ENCODE data around the gene TUBG2. TPM values are rescaled to one million over a fixed set of nuclear protein-coding genes. Genes with fewer than 3 reads are reported as not detected.
"Not testable (repeated sequence)": the region's sequence is repeated elsewhere in the genome, so short reads cannot be mapped to it uniquely, and the experiment has no call there.

The TUBG2 gene
- polyA plus RNA-seq, 1 donor: 16.2 TPM

- DNase-seq: peak; percentile 53 to 54
- WGBS (ENCODE audit: insufficient coverage, low lambda C conversion rate): 8% methylated on average over 2 of the region's 42 CpGs
- peak overlapping the region; percentile 26 for H3K4me3 ChIP-seq (ENCODE audit: low read length)
- H3K27ac ChIP-seq (ENCODE audit: low read length): peak overlapping the region; percentile 36
- no peaks in the 10 kb centered on the region for H3K36me3 ChIP-seq (ENCODE audit: control insufficient read depth, insufficient read depth, low read length)
- peaks cover 5% of the 10 kb centered on the region for H3K4me1 ChIP-seq (ENCODE audit: control insufficient read depth, insufficient read depth, low read length)
- peaks cover 5% of the 10 kb centered on the region for H3K27me3 ChIP-seq (ENCODE audit: control insufficient read depth, insufficient read depth, low read length)
- no peaks in the 10 kb centered on the region for H3K9me3 ChIP-seq (ENCODE audit: control insufficient read depth, low read depth, low read length)
Observed at GRCh38 chr17:42653179-42654124, 5.6 kb upstream of the TUBG2 start.

DNA sequence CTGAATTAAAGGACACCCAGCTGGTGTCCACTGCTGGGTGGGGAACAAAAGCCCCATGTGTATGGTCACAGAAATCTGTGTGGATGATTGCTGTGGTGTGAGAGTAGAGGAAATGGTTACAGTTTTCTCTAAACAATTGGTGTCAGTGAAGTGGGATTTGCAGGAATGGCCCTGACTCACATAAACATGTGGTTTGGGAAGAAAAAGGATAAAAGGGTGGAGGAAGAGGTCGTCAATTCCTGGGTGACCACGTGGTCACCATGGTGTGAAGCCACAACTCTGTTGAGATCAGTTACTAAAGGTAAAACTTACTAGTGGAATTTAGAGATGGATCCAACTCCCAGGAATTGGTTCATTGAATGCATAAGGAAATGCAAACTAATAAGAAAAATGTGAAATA is 3.6 kb upstream of the TUBG2 start:
- Histone ChIP-seq H3K4me3 (ENCODE audit: low read length) (no peak overlapping the region), H3K27ac (ENCODE audit: low read length) (no peak overlapping the region), H3K9me3 (ENCODE audit: control insufficient read depth, low read depth, low read length) (no peaks in the 10 kb centered on the region), H3K4me1 (ENCODE audit: control insufficient read depth, insufficient read depth, low read length) (peaks cover 15% of the 10 kb centered on the region), H3K36me3 (ENCODE audit: control insufficient read depth, insufficient read depth, low read length) (no peaks in the 10 kb centered on the region), H3K27me3 (ENCODE audit: control insufficient read depth, insufficient read depth, low read length) (peaks cover 5% of the 10 kb centered on the region)
- DNase-seq: no peak
- WGBS (ENCODE audit: insufficient coverage, low lambda C conversion rate): no CpG with 5 or more reads among the region's 2 CpGs

GRCh38 chr17:42657824-42658588 is 1.1 kb upstream of the TUBG2 start:
- Histone ChIP-seq H3K36me3 (ENCODE audit: control insufficient read depth, insufficient read depth, low read length) (peaks cover 3% of the 10 kb centered on the region), H3K27me3 (ENCODE audit: control insufficient read depth, insufficient read depth, low read length) (peaks cover 5% of the 10 kb centered on the region), H3K27ac (ENCODE audit: low read length) (no peak overlapping the region), H3K4me3 (ENCODE audit: low read length) (no peak overlapping the region), H3K9me3 (ENCODE audit: control insufficient read depth, low read depth, low read length) (no peaks in the 10 kb centered on the region), H3K4me1 (ENCODE audit: control insufficient read depth, insufficient read depth, low read length) (peaks cover 18% of the 10 kb centered on the region)
- DNase-seq: no peak
- 100% methylated on average over 1 of the region's 9 CpGs for WGBS (ENCODE audit: insufficient coverage, low lambda C conversion rate)

DNA sequence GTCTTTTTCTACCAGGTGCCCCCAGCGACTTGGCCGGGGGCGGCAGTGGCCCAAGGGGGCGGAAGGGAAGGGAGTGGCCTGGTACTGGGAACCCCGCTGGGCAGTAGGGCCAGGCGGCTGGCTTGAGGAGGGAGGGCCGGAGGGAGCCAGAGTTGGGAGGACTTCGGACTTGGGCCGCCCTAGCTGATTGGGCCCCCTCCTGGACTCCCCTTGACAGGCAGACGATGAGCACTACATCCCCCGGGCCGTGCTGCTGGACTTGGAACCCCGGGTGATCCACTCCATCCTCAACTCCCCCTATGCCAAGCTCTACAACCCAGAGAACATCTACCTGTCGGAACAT is 819 bp downstream of the TUBG2 start:
- H3K9me3 ChIP-seq (ENCODE audit: control insufficient read depth, low read depth, low read length); DNase-seq; H3K4me3 ChIP-seq (ENCODE audit: low read length); H3K27me3 ChIP-seq (ENCODE audit: control insufficient read depth, insufficient read depth, low read length); H3K36me3 ChIP-seq (ENCODE audit: control insufficient read depth, insufficient read depth, low read length): not testable (repeated sequence)
- Histone ChIP-seq H3K4me1 (ENCODE audit: control insufficient read depth, insufficient read depth, low read length) (peaks cover 13% of the 10 kb centered on the region), H3K27ac (ENCODE audit: low read length) (peak overlapping the region; percentile 23)
- no CpG with 5 or more reads among the region's 14 CpGs for WGBS (ENCODE audit: insufficient coverage, low lambda C conversion rate)

GRCh38 chr17:42660692-42661345 is 1.7 kb downstream of the TUBG2 start:
- peaks cover 13% of the 10 kb centered on the region for H3K4me1 ChIP-seq (ENCODE audit: control insufficient read depth, insufficient read depth, low read length)
- H3K4me3 ChIP-seq (ENCODE audit: low read length): no peak overlapping the region
- 67% methylated on average over 1 of the region's 7 CpGs for WGBS (ENCODE audit: insufficient coverage, low lambda C conversion rate)
- no peaks in the 10 kb centered on the region for H3K27me3 ChIP-seq (ENCODE audit: control insufficient read depth, insufficient read depth, low read length)
- no peaks in the 10 kb centered on the region for H3K9me3 ChIP-seq (ENCODE audit: control insufficient read depth, low read depth, low read length)
- peak in 1 of 2 donors; percentile 76 for DNase-seq
- H3K27ac ChIP-seq (ENCODE audit: low read length): peak overlapping the region; percentile 23
- peaks cover 12% of the 10 kb centered on the region for H3K36me3 ChIP-seq (ENCODE audit: control insufficient read depth, insufficient read depth, low read length)

GRCh38 chr17:42665581-42666001 is 6.5 kb downstream of the TUBG2 start:
- no peaks in the 10 kb centered on the region for H3K9me3 ChIP-seq (ENCODE audit: control insufficient read depth, low read depth, low read length)
- peaks cover 42% of the 10 kb centered on the region for H3K36me3 ChIP-seq (ENCODE audit: control insufficient read depth, insufficient read depth, low read length)
- no CpG with 5 or more reads among the region's 14 CpGs for WGBS (ENCODE audit: insufficient coverage, low lambda C conversion rate)
- H3K27ac ChIP-seq (ENCODE audit: low read length): no peak overlapping the region
- no peak overlapping the region for H3K4me3 ChIP-seq (ENCODE audit: low read length)
- peaks cover 5% of the 10 kb centered on the region for H3K27me3 ChIP-seq (ENCODE audit: control insufficient read depth, insufficient read depth, low read length)
- peaks cover 6% of the 10 kb centered on the region for H3K4me1 ChIP-seq (ENCODE audit: control insufficient read depth, insufficient read depth, low read length)
- no peak for DNase-seq

DNA sequence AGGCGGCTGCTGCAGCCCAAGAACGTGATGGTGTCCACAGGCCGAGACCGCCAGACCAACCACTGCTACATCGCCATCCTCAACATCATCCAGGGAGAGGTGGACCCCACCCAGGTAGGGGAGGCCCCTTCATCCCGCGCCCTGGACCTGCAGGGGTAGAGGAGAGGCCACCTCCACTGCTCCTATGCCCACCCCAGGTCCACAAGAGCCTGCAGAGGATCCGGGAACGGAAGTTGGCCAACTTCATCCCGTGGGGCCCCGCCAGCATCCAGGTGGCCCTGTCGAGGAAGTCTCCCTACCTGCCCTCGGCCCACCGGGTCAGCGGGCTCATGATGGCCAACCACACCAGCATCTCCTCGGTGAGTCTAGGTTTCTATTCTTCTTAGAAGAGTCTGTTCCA is 7.0 kb downstream of the TUBG2 start:
- DNase-seq; H3K27me3 ChIP-seq (ENCODE audit: control insufficient read depth, insufficient read depth, low read length); H3K4me1 ChIP-seq (ENCODE audit: control insufficient read depth, insufficient read depth, low read length); H3K27ac ChIP-seq (ENCODE audit: low read length); H3K4me3 ChIP-seq (ENCODE audit: low read length); H3K9me3 ChIP-seq (ENCODE audit: control insufficient read depth, low read depth, low read length): not testable (repeated sequence)
- WGBS (ENCODE audit: insufficient coverage, low lambda C conversion rate): 100% methylated on average over 1 of the region's 16 CpGs
- H3K36me3 ChIP-seq (ENCODE audit: control insufficient read depth, insufficient read depth, low read length): peaks cover 45% of the 10 kb centered on the region

DNA sequence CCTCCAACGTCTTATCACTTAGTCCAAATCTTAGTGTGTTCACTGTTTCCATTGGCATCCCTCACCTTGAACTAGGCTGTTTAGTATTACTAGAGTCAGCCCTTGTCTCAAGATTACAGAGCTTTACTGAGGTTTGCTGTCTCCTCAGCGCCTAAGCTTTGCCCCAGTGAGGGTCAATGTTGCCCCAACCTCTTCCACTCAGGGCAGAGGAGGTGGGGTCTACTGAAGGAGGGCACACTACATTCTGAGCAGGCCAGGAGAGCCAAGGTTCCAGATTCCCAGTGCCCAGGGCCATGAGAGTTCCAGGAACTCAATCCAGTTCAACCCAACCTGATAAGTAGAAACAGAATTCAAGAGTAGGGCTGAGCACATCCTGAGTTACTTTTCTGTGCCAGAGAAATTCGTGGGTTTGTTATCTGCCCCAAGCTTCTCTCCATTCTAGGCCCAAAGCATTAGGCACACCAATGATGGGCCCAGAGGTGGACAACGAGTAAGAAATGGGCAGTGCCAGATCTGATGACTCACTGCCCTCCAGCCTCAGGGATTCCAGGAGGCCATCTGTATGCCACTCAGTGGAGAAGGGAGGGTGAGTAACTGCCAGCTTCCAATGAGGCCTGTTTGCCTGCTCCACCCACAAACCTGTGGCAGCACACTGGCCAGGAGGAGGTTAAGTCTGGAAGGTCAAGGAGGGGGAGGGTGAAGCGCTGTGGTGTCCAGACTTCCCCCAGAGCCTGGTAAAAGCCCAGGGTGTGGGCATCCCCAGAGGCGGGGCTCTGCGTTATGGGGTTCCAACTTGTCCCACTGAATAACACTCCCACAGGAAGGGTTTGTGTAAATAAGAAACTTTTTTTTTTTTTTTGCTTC is 8.2 kb downstream of the TUBG2 start:
- peaks cover 54% of the 10 kb centered on the region for H3K36me3 ChIP-seq (ENCODE audit: control insufficient read depth, insufficient read depth, low read length)
- H3K4me3 ChIP-seq (ENCODE audit: low read length): no peak overlapping the region
- WGBS (ENCODE audit: insufficient coverage, low lambda C conversion rate): 60% methylated on average over 1 of the region's 7 CpGs
- no peak overlapping the region for H3K27ac ChIP-seq (ENCODE audit: low read length)
- H3K9me3 ChIP-seq (ENCODE audit: control insufficient read depth, low read depth, low read length): peaks cover 7% of the 10 kb centered on the region
- DNase-seq: no peak
- peaks cover 8% of the 10 kb centered on the region for H3K4me1 ChIP-seq (ENCODE audit: control insufficient read depth, insufficient read depth, low read length)
- H3K27me3 ChIP-seq (ENCODE audit: control insufficient read depth, insufficient read depth, low read length): peaks cover 22% of the 10 kb centered on the region

GRCh38 chr17:42669705-42669976 is 10.6 kb downstream of the TUBG2 start:
- Histone ChIP-seq H3K4me1 (ENCODE audit: control insufficient read depth, insufficient read depth, low read length) (peaks cover 22% of the 10 kb centered on the region), H3K27ac (ENCODE audit: low read length) (no peak overlapping the region), H3K9me3 (ENCODE audit: control insufficient read depth, low read depth, low read length) (peaks cover 13% of the 10 kb centered on the region), H3K36me3 (ENCODE audit: control insufficient read depth, insufficient read depth, low read length) (peaks cover 61% of the 10 kb centered on the region), H3K4me3 (ENCODE audit: low read length) (no peak overlapping the region), H3K27me3 (ENCODE audit: control insufficient read depth, insufficient read depth, low read length) (peaks cover 45% of the 10 kb centered on the region)
- WGBS (ENCODE audit: insufficient coverage, low lambda C conversion rate): no CpG with 5 or more reads among the region's 12 CpGs
- no peak for DNase-seq

All from large intestine (tissue), 3 donors.